Measurements from ENCODE around the gene TMEM95. TPM values are rescaled to one million over a fixed set of nuclear protein-coding genes. Genes with fewer than 3 reads are reported as not detected.

Gene TMEM95
- total RNA-seq, 1 experiment from 2014 or later: not detected

- peaks cover 45% of the 10 kb centered on the region for H3K36me3 Mint-ChIP-seq (ENCODE audit: insufficient read depth, unreplicated experiment)
- TF ChIP-seq, protein P1, sequence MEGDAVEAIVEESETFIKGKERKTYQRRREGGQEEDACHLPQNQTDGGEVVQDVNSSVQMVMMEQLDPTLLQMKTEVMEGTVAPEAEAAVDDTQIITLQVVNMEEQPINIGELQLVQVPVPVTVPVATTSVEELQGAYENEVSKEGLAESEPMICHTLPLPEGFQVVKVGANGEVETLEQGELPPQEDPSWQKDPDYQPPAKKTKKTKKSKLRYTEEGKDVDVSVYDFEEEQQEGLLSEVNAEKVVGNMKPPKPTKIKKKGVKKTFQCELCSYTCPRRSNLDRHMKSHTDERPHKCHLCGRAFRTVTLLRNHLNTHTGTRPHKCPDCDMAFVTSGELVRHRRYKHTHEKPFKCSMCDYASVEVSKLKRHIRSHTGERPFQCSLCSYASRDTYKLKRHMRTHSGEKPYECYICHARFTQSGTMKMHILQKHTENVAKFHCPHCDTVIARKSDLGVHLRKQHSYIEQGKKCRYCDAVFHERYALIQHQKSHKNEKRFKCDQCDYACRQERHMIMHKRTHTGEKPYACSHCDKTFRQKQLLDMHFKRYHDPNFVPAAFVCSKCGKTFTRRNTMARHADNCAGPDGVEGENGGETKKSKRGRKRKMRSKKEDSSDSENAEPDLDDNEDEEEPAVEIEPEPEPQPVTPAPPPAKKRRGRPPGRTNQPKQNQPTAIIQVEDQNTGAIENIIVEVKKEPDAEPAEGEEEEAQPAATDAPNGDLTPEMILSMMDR (IDR thresholded peaks at IDR 0.05; ENCODE audit: unreplicated experiment): no peak
- H3K4me1 Mint-ChIP-seq (ENCODE audit: low read depth, unreplicated experiment): peaks cover 8% of the 10 kb centered on the region
- no TSS peak for BruUV-seq (replicated peaks)
- no peak overlapping the region for H3K27ac Mint-ChIP-seq (ENCODE audit: unreplicated experiment)
- H3K4me3 Mint-ChIP-seq (ENCODE audit: low read depth, unreplicated experiment): no peak overlapping the region
- DNase-seq: no peak
- H3K27me3 Mint-ChIP-seq (ENCODE audit: unreplicated experiment): no peaks in the 10 kb centered on the region
- intact Hi-C loops (cut with micrococcal nuclease; ENCODE audit: unreplicated experiment): no loop called here
- H3K9me3 Mint-ChIP-seq (ENCODE audit: low read depth, unreplicated experiment): no peaks in the 10 kb centered on the region
- CTCF ChIA-PET: no interaction called here
These were observed 28.4 kb downstream of the TMEM95 start for GRCh38 chr17:7383371-7383741.

GRCh38 chr17:7383742-7384488, 29.0 kb downstream of the TMEM95 start:
- BruUV-seq (replicated peaks): no TSS peak
- peaks cover 49% of the 10 kb centered on the region for H3K36me3 Mint-ChIP-seq (ENCODE audit: insufficient read depth, unreplicated experiment)
- CTCF ChIA-PET: no interaction called here
- intact Hi-C loops (cut with micrococcal nuclease; ENCODE audit: unreplicated experiment): no loop called here
- no peak overlapping the region for H3K4me3 Mint-ChIP-seq (ENCODE audit: low read depth, unreplicated experiment)
- TF ChIP-seq, protein P1 (IDR thresholded peaks at IDR 0.05; ENCODE audit: unreplicated experiment): no peak
- H3K4me1 Mint-ChIP-seq (ENCODE audit: low read depth, unreplicated experiment): peaks cover 8% of the 10 kb centered on the region
- no peak overlapping the region for H3K27ac Mint-ChIP-seq (ENCODE audit: unreplicated experiment)
- H3K27me3 Mint-ChIP-seq (ENCODE audit: unreplicated experiment): no peaks in the 10 kb centered on the region
- DNase-seq: no peak
- H3K9me3 Mint-ChIP-seq (ENCODE audit: low read depth, unreplicated experiment): no peaks in the 10 kb centered on the region

DNA sequence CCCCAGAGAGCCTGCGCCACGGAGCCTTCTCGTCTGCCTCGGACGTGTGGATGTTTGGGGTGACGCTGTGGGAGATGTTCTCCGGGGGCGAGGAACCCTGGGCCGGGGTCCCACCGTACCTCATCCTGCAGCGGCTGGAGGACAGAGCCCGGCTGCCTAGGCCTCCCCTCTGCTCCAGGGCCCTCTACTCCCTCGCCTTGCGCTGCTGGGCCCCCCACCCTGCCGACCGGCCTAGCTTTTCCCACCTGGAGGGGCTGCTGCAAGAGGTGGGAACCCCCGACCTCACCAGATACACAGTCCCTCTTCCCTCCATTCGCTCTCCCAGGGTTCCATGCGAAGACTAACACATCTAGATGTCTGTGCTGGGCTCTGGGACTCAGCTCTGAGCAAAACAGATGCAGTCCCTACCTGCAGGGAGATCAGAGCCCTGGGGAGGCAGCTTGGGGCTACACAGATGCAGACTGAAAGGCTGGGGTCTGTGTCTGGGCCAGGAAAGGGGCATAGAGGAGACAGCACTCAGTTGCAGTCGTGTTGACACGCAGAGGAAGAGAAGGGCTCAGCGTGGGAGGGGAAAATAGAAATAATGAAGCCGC, 29.6 kb downstream of the TMEM95 start:
- CTCF ChIA-PET: no interaction called here
- no peak for DNase-seq
- BruUV-seq (replicated peaks): no TSS peak
- Mint-ChIP-seq H3K4me1 (ENCODE audit: low read depth, unreplicated experiment) (peaks cover 8% of the 10 kb centered on the region), H3K4me3 (ENCODE audit: low read depth, unreplicated experiment) (no peak overlapping the region), H3K36me3 (ENCODE audit: insufficient read depth, unreplicated experiment) (peaks cover 49% of the 10 kb centered on the region), H3K27me3 (ENCODE audit: unreplicated experiment) (no peaks in the 10 kb centered on the region), H3K9me3 (ENCODE audit: low read depth, unreplicated experiment) (no peaks in the 10 kb centered on the region), H3K27ac (ENCODE audit: unreplicated experiment) (no peak overlapping the region)
- TF ChIP-seq, protein P1 (IDR thresholded peaks at IDR 0.05; ENCODE audit: unreplicated experiment): no peak
- intact Hi-C loops (cut with micrococcal nuclease; ENCODE audit: unreplicated experiment): no loop called here

- CTCF ChIA-PET: no interaction called here
- no TSS peak for BruUV-seq (replicated peaks)
- TF ChIP-seq, protein P1 (IDR thresholded peaks at IDR 0.05; ENCODE audit: unreplicated experiment): no peak
- intact Hi-C loops (cut with micrococcal nuclease; ENCODE audit: unreplicated experiment): no loop called here
- no peak for DNase-seq
- no peaks in the 10 kb centered on the region for H3K9me3 Mint-ChIP-seq (ENCODE audit: low read depth, unreplicated experiment)
- peaks cover 34% of the 10 kb centered on the region for H3K36me3 Mint-ChIP-seq (ENCODE audit: insufficient read depth, unreplicated experiment)
- H3K4me3 Mint-ChIP-seq (ENCODE audit: low read depth, unreplicated experiment): no peak overlapping the region
- H3K27ac Mint-ChIP-seq (ENCODE audit: unreplicated experiment): no peak overlapping the region
- no peaks in the 10 kb centered on the region for H3K4me1 Mint-ChIP-seq (ENCODE audit: low read depth, unreplicated experiment)
- H3K27me3 Mint-ChIP-seq (ENCODE audit: unreplicated experiment): no peaks in the 10 kb centered on the region
These were observed 33.9 kb downstream of the TMEM95 start for GRCh38 chr17:7388856-7389255.
